ENCODE data around the gene C10orf67. TPM values are rescaled to one million over a fixed set of nuclear protein-coding genes. Genes with fewer than 3 reads are reported as not detected.
A peak's percentile ranks its signal among the peaks of the same experiment; 100 is the strongest.

The C10orf67 gene
- total and polyA plus RNA-seq, 2 donors (not counting 1 experiment from before 2014, with no cell fraction given), result not detected

- intact Hi-C loops (cut with micrococcal nuclease), result loop anchor here (1.0 kb wide), 2 partner anchors 156 to 372 kb away; no protein-coding TSS in a partner anchor
- Mint-ChIP-seq H3K9me3 (ENCODE audit: insufficient read depth) (no peaks in the 10 kb centered on the region), H3K4me1 (peaks cover 8% of the 10 kb centered on the region), H3K27ac (no peak overlapping the region), H3K27me3 (peaks cover 42% of the 10 kb centered on the region), H3K4me3 (no peak overlapping the region)
- TF ChIP-seq EZH2 (IDR thresholded peaks at IDR 0.05; ENCODE audit: borderline replicate concordance, insufficient read depth, low read depth, low read length, poor library complexity, severe bottlenecking), result no peak
- peak; percentile 86 for TF ChIP-seq CTCF (IDR thresholded peaks at IDR 0.05)
- H3K36me3 ChIP-seq (replicated peaks in 1 of 2; ENCODE audit: control extremely low read depth in 1 of 2, control insufficient read depth in 1 of 2, extremely low read depth in 1 of 2, insufficient read depth in 2 of 2, low read length in 1 of 2), result no peaks in the 10 kb centered on the region
- peaks cover 0 to 1% (median 0%) of the 10 kb centered on the region in 3 donors for H3K9me3 ChIP-seq (ENCODE audit: control extremely low read depth in 1 of 3, control insufficient read depth in 2 of 3, insufficient read depth in 1 of 3, low read length in 2 of 3)
- WGBS (ENCODE audit: insufficient coverage), result no CpG with 5 or more reads among the region's 5 CpGs
- H3K9ac ChIP-seq (ENCODE audit: low read length), result no peak overlapping the region
- H3K4me1 ChIP-seq (ENCODE audit: control insufficient read depth in 2 of 2, insufficient read depth in 2 of 2, low read length in 2 of 2), result no peaks in the 10 kb centered on the region
- no peaks in the 10 kb centered on the region for H4K20me1 ChIP-seq (ENCODE audit: control insufficient read depth, insufficient read depth, low read length, poor library complexity, severe bottlenecking)
- peak; percentile 61 for ATAC-seq (ENCODE audit: low read depth)
- no peaks in the 10 kb centered on the region for H3K79me2 ChIP-seq (ENCODE audit: control insufficient read depth, insufficient read depth, low read length)
- no peak overlapping the region for H2AFZ ChIP-seq (ENCODE audit: insufficient read depth, low read depth, low read length, poor library complexity, severe bottlenecking)
- POLR2A ChIA-PET, result no interaction called here
- peaks cover 0 to 9% (median 0%) of the 10 kb centered on the region in 4 experiments for H3K27me3 ChIP-seq (replicated peaks in 1 of 4; ENCODE audit: control extremely low read depth in 1 of 4, control insufficient read depth in 3 of 4, insufficient read depth in 4 of 4, low read length in 3 of 4)
- no peak overlapping the region for H3K4me3 ChIP-seq (ENCODE audit: control extremely low read depth in 1 of 5, extremely low read depth in 1 of 5, insufficient read depth in 1 of 5, low read depth in 2 of 5, low read length in 4 of 5)
- H3K27ac ChIP-seq (ENCODE audit: low read length in 2 of 2), result no peak overlapping the region
- H3K4me2 ChIP-seq (replicated peaks; ENCODE audit: low read depth, low read length, poor library complexity, severe bottlenecking), result peak overlapping the region; percentile 6
- DNase-seq, result peak; percentile 59
- CTCF ChIA-PET, result interaction anchor here (0.6 to 3.8 kb wide), 23 partner anchors 10 to 1399 kb away, joined by 3 to 23 read pairs (median 4); no protein-coding TSS in a partner anchor
Observed at GRCh38 chr10:23158370-23158769, 186.2 kb downstream of the C10orf67 start.

DNA sequence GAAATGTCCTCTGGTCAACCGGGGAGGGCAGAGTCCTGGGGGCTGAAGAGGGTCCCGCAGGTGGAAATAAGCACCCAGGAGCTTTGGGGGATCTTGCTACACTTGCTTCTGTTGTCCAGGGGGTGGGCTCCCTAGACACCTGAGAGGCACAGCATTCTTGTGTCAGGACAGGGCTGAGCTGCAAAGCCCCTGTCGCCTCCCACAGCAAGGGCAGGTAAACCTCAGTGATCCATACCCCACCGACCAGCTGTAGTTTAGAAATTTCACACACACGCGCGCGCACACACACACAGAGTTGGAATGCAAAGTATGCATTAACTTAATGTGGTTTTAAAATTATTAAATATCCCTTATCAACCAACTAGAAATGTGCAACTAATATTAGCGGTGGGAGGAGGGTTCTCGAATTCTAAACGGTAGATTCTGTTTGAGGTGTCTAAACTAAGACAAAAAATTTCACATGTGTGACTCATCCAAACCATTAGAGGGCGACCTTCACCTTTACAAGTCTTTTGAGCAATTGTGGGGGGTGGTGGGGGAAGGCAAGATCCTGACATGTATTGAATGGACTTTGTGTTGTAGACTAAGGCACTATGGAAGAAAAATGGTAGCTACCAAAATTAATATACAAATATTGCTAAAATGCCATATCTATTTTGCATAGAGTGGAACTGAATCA lies 186.8 kb downstream of the C10orf67 start:
- Histone ChIP-seq H3K36me3 (replicated peaks in 1 of 2; ENCODE audit: control extremely low read depth in 1 of 2, control insufficient read depth in 1 of 2, extremely low read depth in 1 of 2, insufficient read depth in 2 of 2, low read length in 1 of 2) (no peaks in the 10 kb centered on the region), H3K4me3 (ENCODE audit: control extremely low read depth in 1 of 5, extremely low read depth in 1 of 5, insufficient read depth in 1 of 5, low read depth in 2 of 5, low read length in 4 of 5) (no peak overlapping the region), H3K9me3 (ENCODE audit: control extremely low read depth in 1 of 3, control insufficient read depth in 2 of 3, insufficient read depth in 1 of 3, low read length in 2 of 3) (no peaks in the 10 kb centered on the region), H3K27ac (ENCODE audit: low read length in 2 of 2) (no peak overlapping the region), H4K20me1 (ENCODE audit: control insufficient read depth, insufficient read depth, low read length, poor library complexity, severe bottlenecking) (no peaks in the 10 kb centered on the region), H3K79me2 (ENCODE audit: control insufficient read depth, insufficient read depth, low read length) (no peaks in the 10 kb centered on the region), H3K4me1 (ENCODE audit: control insufficient read depth in 2 of 2, insufficient read depth in 2 of 2, low read length in 2 of 2) (no peaks in the 10 kb centered on the region), H3K4me2 (replicated peaks; ENCODE audit: low read depth, low read length, poor library complexity, severe bottlenecking) (peak overlapping the region; percentile 6), H2AFZ (ENCODE audit: insufficient read depth, low read depth, low read length, poor library complexity, severe bottlenecking) (no peak overlapping the region), H3K9ac (ENCODE audit: low read length) (no peak overlapping the region), H3K27me3 (replicated peaks in 1 of 4; ENCODE audit: control extremely low read depth in 1 of 4, control insufficient read depth in 3 of 4, insufficient read depth in 4 of 4, low read length in 3 of 4) (peaks cover 0 to 9% (median 0%) of the 10 kb centered on the region in 4 experiments)
- no peaks in the 10 kb centered on the region for H3K9me3 Mint-ChIP-seq (ENCODE audit: insufficient read depth)
- no peak overlapping the region for H3K27ac Mint-ChIP-seq
- TF ChIP-seq EZH2 (IDR thresholded peaks at IDR 0.05; ENCODE audit: borderline replicate concordance, insufficient read depth, low read depth, low read length, poor library complexity, severe bottlenecking), result no peak
- TF ChIP-seq CTCF (IDR thresholded peaks at IDR 0.05), result no peak
- peak; percentile 29 for DNase-seq
- WGBS (ENCODE audit: insufficient coverage), result 35% methylated on average over 3 of the region's 12 CpGs
- intact Hi-C loops (cut with micrococcal nuclease), result loop anchor here (1.0 kb wide), 2 partner anchors 156 to 372 kb away; no protein-coding TSS in a partner anchor
- peaks cover 8% of the 10 kb centered on the region for H3K4me1 Mint-ChIP-seq
- H3K27me3 Mint-ChIP-seq, result peaks cover 38% of the 10 kb centered on the region
- H3K4me3 Mint-ChIP-seq, result no peak overlapping the region
- POLR2A ChIA-PET, result no interaction called here
- CTCF ChIA-PET, result interaction anchor here (0.7 to 3.8 kb wide), 22 partner anchors 10 to 1399 kb away, joined by 3 to 23 read pairs (median 4); no protein-coding TSS in a partner anchor
- ATAC-seq (ENCODE audit: low read depth), result no peak
